Measurements from ENCODE around the gene TBL1Y.

TBL1Y gene

GRCh38 chrY:6999905-7000304 is 89.4 kb downstream of the TBL1Y start:
- in situ Hi-C loops (cut with HindIII; ENCODE audit: low sequenced_read_pairs): no loop called here
- no peak for DNase-seq (ENCODE audit: low read depth)
- TF ChIP-seq CTCF (IDR thresholded peaks at IDR 0.05; ENCODE audit: low read depth, low read length, missing control alignments): no peak
- H3K4me3 ChIP-seq (ENCODE audit: low read depth, low read length): no peak overlapping the region

- no peak overlapping the region for H3K4me3 ChIP-seq (ENCODE audit: low read depth, low read length)
- DNase-seq (ENCODE audit: low read depth): no peak
- in situ Hi-C loops (cut with HindIII; ENCODE audit: low sequenced_read_pairs): no loop called here
These were observed 92.1 kb downstream of the TBL1Y start for GRCh38 chrY:7002581-7002980.

DNA sequence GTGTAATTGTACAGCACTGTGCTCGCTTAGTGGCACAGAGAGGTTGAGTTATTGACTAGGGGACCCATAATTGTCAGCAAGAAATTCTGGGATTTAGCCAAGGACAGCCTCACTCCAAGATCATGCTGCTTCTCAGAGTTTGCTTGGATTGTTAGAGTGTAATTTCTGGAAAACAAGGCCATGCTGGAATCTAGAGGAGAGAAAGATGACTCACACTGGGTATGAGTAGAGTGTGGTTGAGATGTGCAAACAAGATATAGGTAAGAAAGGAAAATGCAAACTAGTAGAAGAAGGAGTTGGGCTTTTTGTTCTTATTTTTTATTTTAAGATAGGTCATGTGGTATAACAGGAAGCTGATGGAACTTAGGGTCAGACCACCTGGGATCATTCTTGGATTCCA is 97.4 kb downstream of the TBL1Y start:
- H3K4me3 ChIP-seq (ENCODE audit: low read depth, low read length): no peak overlapping the region
- DNase-seq (ENCODE audit: low read depth): no peak
- in situ Hi-C loops (cut with HindIII; ENCODE audit: low sequenced_read_pairs): no loop called here
- no peak for TF ChIP-seq CTCF (IDR thresholded peaks at IDR 0.05; ENCODE audit: low read depth, low read length, missing control alignments)

More at GRCh38 chrY:7002581-7002980, 92.1 kb downstream of the TBL1Y start:
- TF ChIP-seq CTCF (IDR thresholded peaks at IDR 0.05; ENCODE audit: low read depth, low read length, missing control alignments): no peak

- DNase-seq (ENCODE audit: low read depth): no peak
- TF ChIP-seq CTCF (IDR thresholded peaks at IDR 0.05; ENCODE audit: low read depth, low read length, missing control alignments): no peak
- no peak overlapping the region for H3K4me3 ChIP-seq (ENCODE audit: low read depth, low read length)
- in situ Hi-C loops (cut with HindIII; ENCODE audit: low sequenced_read_pairs): no loop called here
These were observed 98.3 kb downstream of the TBL1Y start for GRCh38 chrY:7008578-7009355.

DNA sequence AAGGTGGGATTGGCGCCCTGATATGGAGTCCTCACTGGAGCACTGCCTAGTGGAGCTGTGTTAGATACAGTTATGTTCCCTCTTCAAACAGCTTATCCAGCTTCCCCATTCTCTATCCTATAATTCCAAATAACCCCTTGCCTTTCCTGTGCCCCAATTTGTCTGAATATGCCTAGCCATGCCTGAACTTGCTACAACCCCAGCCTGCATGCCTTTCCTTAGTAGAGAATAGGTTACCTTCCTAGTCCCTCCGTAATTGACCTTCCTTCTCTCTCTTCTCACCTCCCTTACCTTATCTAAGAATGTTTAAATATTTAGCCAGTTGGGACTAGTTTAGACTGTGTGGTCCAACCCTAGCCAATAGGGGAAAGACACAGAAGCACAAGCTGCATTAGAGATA is 102.6 kb downstream of the TBL1Y start:
- in situ Hi-C loops (cut with HindIII; ENCODE audit: low sequenced_read_pairs): no loop called here
- no peak for DNase-seq (ENCODE audit: low read depth)
- no peak overlapping the region for H3K4me3 ChIP-seq (ENCODE audit: low read depth, low read length)
- no peak for TF ChIP-seq CTCF (IDR thresholded peaks at IDR 0.05; ENCODE audit: low read depth, low read length, missing control alignments)

GRCh38 chrY:7016521-7016920 is 106.0 kb downstream of the TBL1Y start:
- in situ Hi-C loops (cut with HindIII; ENCODE audit: low sequenced_read_pairs): no loop called here
- DNase-seq (ENCODE audit: low read depth): no peak
- no peak for TF ChIP-seq CTCF (IDR thresholded peaks at IDR 0.05; ENCODE audit: low read depth, low read length, missing control alignments)
- H3K4me3 ChIP-seq (ENCODE audit: low read depth, low read length): no peak overlapping the region
